H1 (cell line): ENCODE data around the gene SPPL3. TPM values are rescaled to one million over a fixed set of nuclear protein-coding genes. Genes with fewer than 3 reads are reported as not detected.

Experiments used
- BRCA1 ChIP-seq: IDR thresholded peaks from 2 replicates; pipeline ENCODE4 v1.6.1; 2012; ENCODE audit warnings: low read depth, low read length, improper control_type of control experiment
- CEBPB ChIP-seq: IDR thresholded peaks from 2 replicates; pipeline ENCODE4 v1.6.1; 2012; ENCODE audit warnings: low read depth, low read length
- CREB1 ChIP-seq: IDR thresholded peaks from 2 replicates; pipeline ENCODE4 v1.6.1; 2012; ENCODE audit warnings: inconsistent platforms
- GABPA ChIP-seq: IDR thresholded peaks from 2 replicates; pipeline ENCODE4 v1.6.1; 2011; ENCODE audit warnings: mild to moderate bottlenecking, low read length, moderate library complexity, borderline replicate concordance; ENCODE audit not compliant: insufficient read depth
- GTF2F1 ChIP-seq: IDR thresholded peaks from 2 replicates; pipeline ENCODE4 v1.6.1; 2012; ENCODE audit warnings: low read depth, low read length, improper control_type of control experiment, borderline replicate concordance
- JUND ChIP-seq: IDR thresholded peaks from 2 replicates; pipeline ENCODE4 v1.6.1; 2011; ENCODE audit warnings: mild to moderate bottlenecking, improper control_type of control experiment, low read length
- KDM4A ChIP-seq: IDR thresholded peaks from one replicate; pipeline ENCODE4 v1.7.1; 2012; ENCODE audit warnings: low read depth, mild to moderate bottlenecking, moderate library complexity, low read length, inconsistent platforms; ENCODE audit not compliant: severe bottlenecking
- NANOG ChIP-seq: IDR thresholded peaks from 2 replicates; pipeline ENCODE4 v1.6.1; 2011; ENCODE audit warnings: low read length, low read depth, mild to moderate bottlenecking, inconsistent platforms; ENCODE audit not compliant: insufficient read depth, poor library complexity, severe bottlenecking
- POU5F1 ChIP-seq: IDR thresholded peaks from 2 replicates; pipeline ENCODE4 v1.6.1; 2011; ENCODE audit warnings: low read depth, mild to moderate bottlenecking, low read length, moderate library complexity
- SAP30 ChIP-seq: fragments of 300-600 bp; sonication (generic); IDR thresholded peaks from 2 replicates; pipeline ENCODE4 v1.7.1; 2012; ENCODE audit warnings: low read length, moderate library complexity, mild to moderate bottlenecking, inconsistent platforms; ENCODE audit not compliant: insufficient read depth, insufficient replicate concordance
- SP4 ChIP-seq: IDR thresholded peaks from 2 replicates; pipeline ENCODE4 v1.6.1; 2012; ENCODE audit warnings: low read length, inconsistent platforms
- SRF ChIP-seq: IDR thresholded peaks from 2 replicates; pipeline ENCODE4 v1.6.1; 2011; ENCODE audit warnings: mild to moderate bottlenecking, low read depth, low read length, moderate library complexity
- TAF1 ChIP-seq: IDR thresholded peaks from 2 replicates; pipeline ENCODE4 v1.6.1; 2011; ENCODE audit warnings: mild to moderate bottlenecking, low read depth, low read length
- TCF12 ChIP-seq: IDR thresholded peaks from 2 replicates; pipeline ENCODE4 v1.6.1; 2011; ENCODE audit warnings: low read depth, mild to moderate bottlenecking, low read length
- polyA plus RNA-seq, 7 experiments: library from polyadenylated mRNA; depleted of rRNA in 3 of 7; stranded (reverse) in 5 of 7; unstranded in 2 of 7; fragments of >200 nt in 5 of 7; fragments of 200-250 nt in 2 of 7; gene quantifications; 1 replicate in 5 of 7; 2 replicates in 1 of 7; 4 replicates in 1 of 7; pipeline versions ENCODE4 v1.2.1 to v1.2.3, GENCODE V29; 2011 to 2013; ENCODE audit warnings: missing spikeins in 2 of 7, mixed read lengths in 2 of 7
- total RNA-seq: library from RNA; stranded (reverse); fragmentation: NEBNext Ultra II Directional; extraction: Animal tissue kit (Norgen Biotek cat#: 25700); gene quantifications from 2 replicates; pipeline ENCODE4 v1.2.1, GENCODE V29; 2021
- TF ChIP-seq, protein P1 (sequence below), 3 experiments: IDR thresholded peaks; 1 replicate in 2 of 3; 2 replicates in 1 of 3; pipeline versions ENCODE4 v1.5.1 to v1.6.1; 2011; ENCODE audit warnings: low read length in 3 of 3, mild to moderate bottlenecking in 3 of 3, inconsistent platforms in 2 of 3, low read depth in 1 of 3, moderate library complexity in 1 of 3; ENCODE audit not compliant: insufficient read depth in 1 of 3; ENCODE audit errors: control extremely low read depth in 1 of 3

The SPPL3 gene
- total and polyA plus RNA-seq, 2 of the 8 experiments (the other 6 are each of a cell fraction or from before 2014, with no cell fraction given): 27.3 to 48.4 TPM

DNA sequence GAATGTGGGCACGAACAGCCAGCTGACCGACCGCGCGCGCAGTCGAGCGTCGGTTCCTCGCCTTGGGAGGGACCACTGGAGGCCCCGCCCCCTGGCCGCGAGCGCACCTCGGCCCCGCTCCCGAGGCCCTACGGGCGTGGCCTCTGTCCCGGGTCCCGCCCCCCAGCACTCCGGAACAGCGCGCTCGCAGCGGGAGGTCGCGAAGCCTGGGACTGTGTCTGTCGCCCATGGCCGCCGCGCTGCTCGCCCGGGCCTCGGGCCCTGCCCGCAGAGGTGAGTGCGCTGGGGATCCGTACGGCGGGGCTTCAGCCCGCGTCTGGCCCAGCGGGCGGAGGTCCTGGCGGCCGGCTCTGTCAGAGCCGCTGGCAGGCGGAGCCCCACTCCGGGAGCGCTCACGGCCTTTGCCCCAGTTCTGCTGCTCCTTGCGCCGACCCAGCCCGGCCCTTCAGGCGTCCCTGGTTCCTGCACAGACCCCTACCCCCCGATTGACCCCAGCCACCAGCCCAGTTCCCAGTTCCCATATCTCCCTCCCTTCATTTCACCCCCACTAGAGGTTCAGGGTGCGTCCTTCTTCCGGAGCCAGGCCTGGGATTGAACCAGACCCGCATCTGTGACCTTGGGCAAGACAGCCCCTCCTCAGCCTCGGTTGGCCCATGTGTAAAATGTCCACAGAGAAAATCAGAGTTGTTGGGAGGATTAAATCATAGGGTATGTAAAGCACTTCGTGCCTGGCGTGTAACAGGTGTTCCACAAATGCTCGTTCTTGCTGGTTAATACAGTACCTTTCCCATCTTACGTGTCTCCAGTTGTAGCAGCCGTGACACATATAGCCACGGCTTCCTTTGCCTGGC lies 178.3 kb downstream of the SPPL3 start, which contains the start of gene ACADS (continued):
- TF ChIP-seq POU5F1 (no peak), NANOG (no peak), TCF12 (no peak), JUND (no peak), KDM4A (peak; percentile 80), GTF2F1 (no peak), SAP30 (no peak), CREB1 (no peak; the same call in 1 of the 2 replicates), TAF1 (peak; percentile 71), SP4 (peak; percentile 34; the same call in 1 of the 2 replicates), GABPA (no peak), CEBPB (no peak), SRF (no peak), BRCA1 (no peak)
- TF ChIP-seq, protein P1, sequence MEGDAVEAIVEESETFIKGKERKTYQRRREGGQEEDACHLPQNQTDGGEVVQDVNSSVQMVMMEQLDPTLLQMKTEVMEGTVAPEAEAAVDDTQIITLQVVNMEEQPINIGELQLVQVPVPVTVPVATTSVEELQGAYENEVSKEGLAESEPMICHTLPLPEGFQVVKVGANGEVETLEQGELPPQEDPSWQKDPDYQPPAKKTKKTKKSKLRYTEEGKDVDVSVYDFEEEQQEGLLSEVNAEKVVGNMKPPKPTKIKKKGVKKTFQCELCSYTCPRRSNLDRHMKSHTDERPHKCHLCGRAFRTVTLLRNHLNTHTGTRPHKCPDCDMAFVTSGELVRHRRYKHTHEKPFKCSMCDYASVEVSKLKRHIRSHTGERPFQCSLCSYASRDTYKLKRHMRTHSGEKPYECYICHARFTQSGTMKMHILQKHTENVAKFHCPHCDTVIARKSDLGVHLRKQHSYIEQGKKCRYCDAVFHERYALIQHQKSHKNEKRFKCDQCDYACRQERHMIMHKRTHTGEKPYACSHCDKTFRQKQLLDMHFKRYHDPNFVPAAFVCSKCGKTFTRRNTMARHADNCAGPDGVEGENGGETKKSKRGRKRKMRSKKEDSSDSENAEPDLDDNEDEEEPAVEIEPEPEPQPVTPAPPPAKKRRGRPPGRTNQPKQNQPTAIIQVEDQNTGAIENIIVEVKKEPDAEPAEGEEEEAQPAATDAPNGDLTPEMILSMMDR (IDR thresholded peaks at IDR 0.05; ENCODE audit: control extremely low read depth in 1 of 3, insufficient read depth in 1 of 3, low read depth in 1 of 3, low read length in 3 of 3): no peak
